SKM-1 treated with dmso at 0.1 percent for 144 hours (cell line): ENCODE results near the gene SPATA20.

ENCODE experiments used
- DNase-seq: peaks from one replicate; lab custom pipeline; 2025; ENCODE audit not compliant: unreplicated experiment; lab: John Stamatoyannopoulos, UW

The SPATA20 gene

DNA sequence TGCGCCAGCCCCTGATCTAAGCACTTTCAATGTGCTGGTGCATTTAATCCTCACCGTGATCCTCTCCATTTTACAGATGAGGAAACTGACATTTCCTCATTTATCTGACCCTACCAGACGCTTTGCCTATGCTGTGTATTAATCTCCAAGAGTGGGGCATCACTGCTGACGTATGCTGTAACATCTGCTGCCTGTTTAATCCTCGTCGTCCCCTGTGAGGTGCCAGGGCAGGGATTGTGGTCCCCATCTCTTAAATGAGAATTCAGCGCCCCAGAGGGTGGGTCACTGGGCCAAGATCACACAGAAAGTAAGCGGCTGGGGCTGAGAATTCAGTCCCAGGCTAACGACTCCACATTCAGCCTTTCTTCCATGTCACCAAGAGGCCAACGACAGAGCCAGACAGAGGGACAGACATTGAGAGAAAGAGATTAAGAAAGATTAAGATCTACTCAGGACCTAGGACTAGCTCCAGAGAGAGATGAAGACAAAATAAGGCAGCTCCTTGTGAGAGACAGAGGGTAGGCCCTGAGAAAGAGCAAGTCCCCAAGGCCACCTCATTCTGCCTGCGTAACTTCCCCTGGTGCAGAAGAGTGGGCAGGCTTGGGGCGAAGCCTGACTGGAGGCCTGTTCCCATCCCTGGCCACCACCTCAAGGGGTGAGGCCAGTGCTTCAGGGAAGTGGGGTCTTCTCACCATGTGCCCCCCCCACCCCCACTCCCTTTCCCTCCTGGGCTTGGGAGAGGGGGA lies 27.1 kb downstream of the SPATA20 start:
- DNase-seq = no peak

DNA sequence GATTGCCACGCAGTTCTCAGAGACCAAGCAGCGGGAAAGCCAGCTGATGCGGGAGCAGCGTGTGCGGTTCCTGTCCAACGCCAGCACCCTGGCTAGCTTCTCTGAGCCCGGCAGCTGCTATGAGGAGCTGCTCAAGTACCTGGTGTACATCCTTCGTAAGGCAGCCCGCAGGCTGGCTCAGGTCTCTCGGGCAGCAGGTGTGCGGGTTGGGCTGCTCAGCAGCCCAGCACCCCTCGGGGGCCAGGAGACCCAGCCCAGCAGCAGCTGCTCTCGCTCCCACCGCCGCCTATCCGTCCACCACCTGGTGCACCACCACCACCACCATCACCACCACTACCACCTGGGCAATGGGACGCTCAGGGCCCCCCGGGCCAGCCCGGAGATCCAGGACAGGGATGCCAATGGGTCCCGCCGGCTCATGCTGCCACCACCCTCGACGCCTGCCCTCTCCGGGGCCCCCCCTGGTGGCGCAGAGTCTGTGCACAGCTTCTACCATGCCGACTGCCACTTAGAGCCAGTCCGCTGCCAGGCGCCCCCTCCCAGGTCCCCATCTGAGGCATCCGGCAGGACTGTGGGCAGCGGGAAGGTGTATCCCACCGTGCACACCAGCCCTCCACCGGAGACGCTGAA lies 28.7 kb downstream of the SPATA20 start:
- DNase-seq = no peak

DNA sequence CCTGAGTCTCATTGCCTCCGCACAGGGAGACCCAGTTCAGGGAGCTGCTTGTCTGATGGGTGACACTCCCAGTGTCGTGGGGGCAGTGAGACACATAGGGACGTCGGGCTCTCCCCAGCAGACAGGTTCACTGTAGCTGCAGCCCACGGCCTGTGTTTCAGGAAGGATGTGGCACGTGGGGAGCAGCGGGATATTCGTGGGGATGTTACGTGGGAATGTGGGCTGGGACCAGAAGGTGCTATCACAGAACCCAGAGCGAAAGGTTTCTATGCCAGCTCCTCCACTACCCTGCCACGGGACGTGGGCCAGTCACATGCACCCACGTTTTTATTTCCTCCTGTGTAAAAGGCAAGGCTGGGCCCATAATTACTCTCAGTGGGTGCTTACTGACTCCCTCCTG lies 29.9 kb downstream of the SPATA20 start:
- no peak for DNase-seq

DNA sequence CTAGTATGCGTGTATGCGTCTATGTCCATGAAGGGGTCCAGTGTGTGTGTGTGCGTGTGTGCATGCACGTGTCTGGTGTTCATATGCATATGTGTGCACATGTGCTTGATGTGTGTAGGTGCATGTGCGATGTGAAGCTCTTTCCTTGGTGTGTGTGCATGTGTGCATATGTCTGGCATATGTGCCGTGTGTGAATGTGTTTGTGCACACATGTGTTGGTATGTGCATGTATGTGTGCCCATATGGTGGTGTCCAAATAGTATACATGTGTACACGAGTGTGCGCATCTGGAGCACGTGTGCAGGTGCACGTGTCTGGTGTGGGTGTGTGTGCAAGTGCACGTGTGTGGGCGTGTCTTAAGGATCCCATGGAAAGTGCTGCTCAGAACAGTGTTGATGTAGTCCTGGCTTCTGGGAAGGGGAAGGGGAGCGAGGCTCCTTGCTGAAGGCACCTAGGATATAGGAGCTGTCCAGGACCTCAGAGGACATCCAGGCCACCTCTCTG lies 30.5 kb downstream of the SPATA20 start:
- no peak for DNase-seq

DNA sequence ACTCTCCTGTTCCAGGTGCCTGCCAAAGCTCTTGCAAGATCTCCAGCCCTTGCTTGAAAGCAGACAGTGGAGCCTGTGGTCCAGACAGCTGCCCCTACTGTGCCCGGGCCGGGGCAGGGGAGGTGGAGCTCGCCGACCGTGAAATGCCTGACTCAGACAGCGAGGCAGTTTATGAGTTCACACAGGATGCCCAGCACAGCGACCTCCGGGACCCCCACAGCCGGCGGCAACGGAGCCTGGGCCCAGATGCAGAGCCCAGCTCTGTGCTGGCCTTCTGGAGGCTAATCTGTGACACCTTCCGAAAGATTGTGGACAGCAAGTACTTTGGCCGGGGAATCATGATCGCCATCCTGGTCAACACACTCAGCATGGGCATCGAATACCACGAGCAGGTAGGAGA lies 31.2 kb downstream of the SPATA20 start:
- DNase-seq = no peak

DNA sequence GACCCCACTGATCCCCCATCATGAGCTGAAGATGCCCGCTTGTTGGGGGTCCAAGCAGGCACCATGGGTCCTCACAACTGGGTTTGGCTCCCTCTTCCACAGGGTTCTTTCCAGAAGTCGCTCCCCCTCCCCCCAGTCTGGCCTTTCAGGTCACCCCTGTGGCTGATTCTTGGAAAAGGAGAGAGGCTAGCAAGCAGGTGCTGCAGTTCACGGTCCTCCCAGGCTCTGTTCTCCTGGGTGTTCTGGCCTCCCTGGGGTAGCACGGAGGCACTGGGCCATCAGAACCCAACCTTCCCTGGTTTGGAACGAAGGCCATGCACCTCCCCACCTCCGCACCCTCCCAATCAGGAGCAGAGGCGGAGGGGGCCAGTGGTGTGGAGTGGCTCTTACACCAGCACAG lies 32.4 kb downstream of the SPATA20 start:
- no peak for DNase-seq

DNA sequence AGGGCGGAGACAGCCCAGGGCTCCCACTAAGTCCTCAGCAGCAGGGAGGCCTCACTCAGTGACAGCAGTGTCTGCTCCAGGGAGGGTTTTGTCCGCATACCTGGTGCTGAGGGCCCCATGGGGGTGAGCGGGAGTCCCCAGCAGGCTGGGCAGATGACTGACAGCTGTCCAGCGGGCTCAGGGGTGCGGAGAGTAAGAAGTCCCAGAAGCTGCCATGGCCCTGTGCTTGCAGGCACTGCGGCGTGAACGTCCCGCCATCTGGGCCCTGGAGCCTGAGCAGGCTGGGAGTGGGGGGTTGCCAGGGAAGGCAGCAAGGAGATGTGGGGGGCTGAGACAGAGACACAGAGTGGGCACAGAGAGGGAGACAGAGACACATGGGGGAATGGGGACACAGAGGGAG lies 33.7 kb downstream of the SPATA20 start:
- DNase-seq = no peak

DNA sequence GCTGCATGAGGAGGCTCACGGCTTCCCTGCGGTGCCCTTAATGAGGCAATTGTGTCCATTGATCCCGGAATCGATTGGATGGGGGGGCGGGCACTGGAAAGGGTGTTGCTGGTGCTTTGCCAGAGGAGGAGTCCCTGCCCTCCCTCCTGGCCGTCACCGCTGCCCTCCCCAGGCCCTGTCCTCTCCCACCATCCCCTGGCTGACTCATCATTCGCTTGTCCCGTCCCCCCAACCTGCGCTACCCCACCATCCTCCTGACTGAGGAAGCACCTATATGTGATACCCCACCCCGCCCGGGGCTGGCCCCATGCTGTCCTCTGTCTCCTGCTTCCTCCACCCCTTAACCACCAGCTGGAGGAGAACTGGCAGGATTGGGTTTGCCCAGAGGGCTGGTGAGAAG lies 34.3 kb downstream of the SPATA20 start:
- DNase-seq = no peak

DNA sequence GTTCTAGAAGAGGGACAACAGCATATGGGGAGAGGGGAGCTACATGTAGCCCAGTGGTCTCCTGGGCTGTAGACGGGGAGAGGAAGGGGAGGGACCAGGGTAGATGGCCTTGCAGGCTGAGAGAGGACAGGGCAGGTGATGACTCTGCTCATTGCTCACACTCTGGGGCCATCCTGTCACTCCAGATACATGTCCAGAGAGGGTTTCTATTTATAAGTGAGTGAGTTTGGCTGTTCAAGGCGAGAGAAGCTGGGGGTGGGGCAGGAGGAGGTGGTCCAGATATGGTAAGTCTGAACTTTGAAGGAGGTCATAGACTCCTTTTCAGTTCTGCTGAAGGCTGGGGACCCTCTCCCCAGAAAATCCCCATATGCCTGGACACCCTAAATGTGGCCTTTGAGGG lies 35.8 kb downstream of the SPATA20 start:
- DNase-seq = no peak

DNA sequence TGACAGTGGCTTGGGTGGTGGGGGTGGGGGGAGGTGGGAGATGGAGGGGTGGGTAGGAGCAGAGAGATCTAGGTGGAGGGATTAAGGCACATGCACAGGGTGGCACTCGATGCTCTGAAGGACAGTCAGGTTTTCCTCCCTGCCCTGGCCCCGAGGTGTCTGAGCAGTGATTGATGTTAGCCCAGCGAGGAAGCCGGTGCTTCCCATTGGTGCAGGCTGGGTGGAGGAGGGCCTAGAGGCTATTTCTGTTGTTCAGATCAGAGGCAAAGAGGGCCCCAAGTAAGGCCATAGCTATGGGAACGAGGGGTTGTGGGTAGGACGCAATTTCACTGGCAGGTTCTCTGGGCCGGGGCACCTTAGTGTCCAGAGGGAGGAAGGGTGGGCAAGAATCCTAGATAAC lies 36.7 kb downstream of the SPATA20 start:
- DNase-seq = no peak

DNA sequence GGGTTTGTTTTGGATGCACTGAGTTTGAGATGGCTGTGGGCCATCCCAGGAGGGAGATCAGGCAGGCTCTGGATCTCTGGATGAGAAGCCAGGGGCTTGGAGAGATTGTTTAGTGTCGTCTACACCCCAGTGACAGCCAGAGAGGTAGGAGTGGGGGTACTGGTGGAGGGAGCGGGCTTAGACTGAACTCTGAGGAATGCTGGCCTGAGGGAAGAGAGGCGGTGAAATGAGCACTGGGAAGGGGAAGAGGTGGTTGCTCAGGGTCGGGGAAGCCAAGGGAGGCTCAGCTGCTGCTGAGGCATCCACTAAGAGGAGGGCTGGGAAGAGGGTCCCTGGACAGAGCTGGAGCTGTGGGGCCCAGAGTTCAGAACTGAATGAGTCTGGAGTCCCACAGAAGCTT lies 37.1 kb downstream of the SPATA20 start:
- no peak for DNase-seq

DNA sequence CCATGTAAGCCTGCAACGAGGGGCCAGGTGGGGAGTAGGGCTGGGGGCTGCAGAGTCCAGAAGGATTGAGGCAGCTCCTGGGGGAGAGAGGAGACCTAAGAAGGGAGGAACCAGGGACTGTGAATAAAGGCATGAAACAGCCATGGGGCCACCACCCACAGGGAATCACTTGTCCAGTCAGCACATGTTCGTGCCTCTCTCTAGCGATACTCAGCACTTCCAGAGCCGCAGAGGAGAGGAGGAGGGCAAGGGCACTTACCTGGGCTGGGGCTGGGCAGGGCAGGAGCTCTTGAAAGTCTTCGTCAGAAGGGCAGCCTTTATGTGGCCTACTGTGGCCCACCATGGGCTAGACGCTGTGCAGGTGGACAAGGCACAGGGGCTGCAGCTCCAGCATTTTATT lies 37.8 kb downstream of the SPATA20 start:
- no peak for DNase-seq

DNA sequence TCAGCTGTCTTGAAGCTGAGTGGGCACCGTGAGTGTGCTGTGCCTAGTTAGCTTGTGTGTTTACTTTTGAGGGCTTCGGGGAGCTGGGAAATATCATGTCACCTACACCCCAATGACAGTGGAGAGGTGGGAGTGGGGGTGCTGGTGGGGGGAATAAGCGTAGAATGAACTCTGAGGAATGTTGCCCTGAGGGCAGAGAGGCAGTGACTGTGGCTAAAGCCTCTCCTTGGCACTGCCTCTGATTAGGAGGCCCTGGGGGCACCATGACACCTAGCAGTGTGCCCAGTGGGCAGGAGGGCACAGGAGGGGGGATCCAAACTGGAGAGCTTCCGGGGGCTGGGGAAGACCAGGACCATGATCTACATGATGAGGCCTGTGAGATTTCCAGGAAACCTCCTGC lies 38.4 kb downstream of the SPATA20 start:
- DNase-seq = no peak

DNA sequence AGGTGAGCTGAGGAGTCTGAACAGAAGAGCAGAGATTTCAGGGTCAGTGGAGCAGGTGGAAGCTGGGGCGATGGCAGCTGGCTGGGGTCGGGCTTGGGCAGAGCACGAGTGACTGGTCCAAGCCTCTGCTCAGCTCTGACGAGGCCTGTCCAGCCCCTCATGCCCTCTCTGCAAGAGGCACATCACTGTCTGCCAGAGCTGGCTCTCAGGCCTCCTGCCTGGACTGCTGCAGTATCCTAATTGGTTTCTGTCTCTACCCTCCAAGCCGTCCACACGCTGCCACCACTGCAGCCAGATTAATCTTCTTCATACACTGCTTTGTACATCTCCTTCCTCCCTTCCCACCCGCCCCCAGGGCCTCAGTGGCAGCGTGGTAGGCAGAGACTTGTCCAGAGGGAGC lies 38.9 kb downstream of the SPATA20 start:
- no peak for DNase-seq

DNA sequence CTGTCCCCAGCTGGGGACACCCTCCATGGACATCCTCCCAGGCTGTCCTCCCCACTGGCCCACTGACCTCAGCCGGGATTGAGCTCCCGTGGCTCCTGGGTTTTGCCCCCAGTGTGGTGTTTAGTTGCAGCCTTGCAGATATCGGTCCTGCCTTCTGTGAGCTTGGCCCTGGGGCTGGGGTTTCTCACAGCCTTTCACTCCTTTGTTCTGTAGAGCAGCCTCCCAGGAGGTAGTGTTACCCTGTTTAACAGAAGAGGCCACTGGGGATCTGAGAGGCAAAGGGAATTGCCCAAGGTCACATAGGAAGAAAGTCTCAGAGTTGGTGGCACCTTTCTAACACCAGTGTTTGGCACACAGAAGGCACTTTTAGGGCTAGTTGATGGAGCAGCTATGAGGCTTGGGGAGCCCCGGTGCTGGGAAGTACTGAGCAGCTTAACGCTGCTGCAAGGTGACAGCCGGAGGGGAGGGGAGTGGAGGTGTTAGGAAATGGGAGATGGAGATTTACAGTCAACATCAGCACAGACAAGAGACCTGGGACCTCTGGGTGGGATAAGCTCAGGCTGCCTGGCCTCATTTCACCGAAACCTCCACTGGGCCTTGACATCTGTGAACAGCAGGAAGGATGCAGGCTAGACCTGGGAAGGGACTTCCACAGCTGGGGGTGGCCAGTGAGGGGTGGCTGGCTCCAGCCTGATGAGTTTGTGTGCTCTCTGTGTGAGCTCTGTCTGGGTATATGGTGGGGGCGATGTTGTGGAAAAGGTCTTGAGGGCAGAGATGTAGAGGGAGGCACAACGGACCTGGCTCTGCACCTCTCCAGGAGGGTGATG lies 39.7 kb downstream of the SPATA20 start:
- DNase-seq = no peak

DNA sequence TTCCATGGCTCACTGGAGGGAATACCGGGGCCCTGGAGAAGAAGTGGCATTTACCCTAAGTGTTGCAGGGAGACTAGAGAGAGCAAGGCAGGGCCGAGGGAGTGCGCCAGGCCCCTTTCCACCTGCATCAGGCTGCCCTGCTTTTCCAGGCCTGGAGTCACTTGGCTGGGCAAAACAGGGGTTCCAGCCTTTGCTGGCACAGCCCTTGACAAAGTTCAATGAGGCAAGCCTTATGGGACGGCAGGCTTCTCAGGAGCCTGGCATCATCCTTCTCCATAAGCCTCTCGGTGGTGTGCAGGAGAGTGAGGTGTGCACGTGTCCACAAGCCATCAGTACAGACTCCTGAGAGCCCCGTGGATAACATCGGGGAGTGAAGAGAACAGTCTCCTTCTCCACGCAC lies 40.6 kb downstream of the SPATA20 start:
- DNase-seq = no peak

DNA sequence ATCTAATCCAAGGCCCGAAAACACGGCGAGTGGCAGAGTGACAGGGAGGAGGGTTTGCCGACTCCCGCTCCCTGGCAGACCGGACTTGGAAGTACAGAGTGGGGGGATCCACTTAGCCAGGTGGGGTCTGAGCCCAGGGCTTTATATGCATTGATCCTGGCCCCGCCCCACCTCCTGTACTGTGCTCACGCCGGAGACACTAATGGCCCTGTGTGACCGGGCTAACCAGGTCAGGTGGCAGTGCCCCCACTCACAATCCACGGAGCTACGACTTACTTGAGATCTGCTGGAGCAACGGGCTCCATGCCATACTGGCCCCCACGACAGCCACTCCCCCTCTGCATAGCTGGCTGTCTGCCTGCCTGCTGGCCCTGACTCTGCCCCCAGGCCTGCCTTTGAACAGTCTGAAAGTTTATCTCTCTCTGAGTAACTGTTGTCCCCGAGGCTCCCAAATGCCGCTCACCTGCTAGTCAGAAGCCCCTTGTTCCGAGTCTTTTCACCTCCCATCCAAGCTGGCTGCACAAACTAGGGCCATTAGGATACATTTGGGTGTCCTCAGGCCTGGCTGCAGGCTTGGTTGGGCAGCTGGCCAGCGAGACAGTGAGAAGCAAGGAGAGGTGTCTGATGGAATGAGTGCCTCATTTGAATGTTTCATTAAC lies 41.5 kb downstream of the SPATA20 start:
- no peak for DNase-seq

DNA sequence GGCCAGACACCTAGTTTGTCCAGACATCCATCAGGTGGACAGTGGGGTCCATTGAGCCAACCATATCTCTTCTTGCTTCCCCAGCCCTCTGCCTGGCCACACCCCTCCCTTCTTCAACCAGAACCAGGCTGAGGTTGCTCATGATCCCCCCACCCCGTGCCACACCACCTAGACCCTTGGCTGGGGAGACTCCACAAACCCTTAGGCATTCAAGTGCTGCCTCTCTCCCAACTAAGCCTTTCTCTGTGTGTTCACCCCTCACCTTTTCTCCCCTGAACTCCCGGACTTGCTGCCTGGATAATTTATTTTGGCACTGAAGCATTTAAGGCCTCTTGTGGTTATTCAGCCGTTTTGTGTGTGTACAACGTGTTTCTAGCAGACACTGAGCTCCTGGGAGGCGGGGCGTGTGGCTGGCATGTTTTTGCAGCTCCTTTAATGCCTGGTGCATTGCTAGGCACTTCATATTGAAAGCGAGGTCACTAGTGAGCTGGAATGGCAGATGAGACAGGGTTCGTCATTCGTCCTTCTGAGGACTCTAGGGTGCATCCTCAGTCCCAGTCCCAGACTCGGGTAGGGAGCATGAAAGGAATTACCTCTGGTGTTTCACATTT lies 42.2 kb downstream of the SPATA20 start:
- DNase-seq = no peak

DNA sequence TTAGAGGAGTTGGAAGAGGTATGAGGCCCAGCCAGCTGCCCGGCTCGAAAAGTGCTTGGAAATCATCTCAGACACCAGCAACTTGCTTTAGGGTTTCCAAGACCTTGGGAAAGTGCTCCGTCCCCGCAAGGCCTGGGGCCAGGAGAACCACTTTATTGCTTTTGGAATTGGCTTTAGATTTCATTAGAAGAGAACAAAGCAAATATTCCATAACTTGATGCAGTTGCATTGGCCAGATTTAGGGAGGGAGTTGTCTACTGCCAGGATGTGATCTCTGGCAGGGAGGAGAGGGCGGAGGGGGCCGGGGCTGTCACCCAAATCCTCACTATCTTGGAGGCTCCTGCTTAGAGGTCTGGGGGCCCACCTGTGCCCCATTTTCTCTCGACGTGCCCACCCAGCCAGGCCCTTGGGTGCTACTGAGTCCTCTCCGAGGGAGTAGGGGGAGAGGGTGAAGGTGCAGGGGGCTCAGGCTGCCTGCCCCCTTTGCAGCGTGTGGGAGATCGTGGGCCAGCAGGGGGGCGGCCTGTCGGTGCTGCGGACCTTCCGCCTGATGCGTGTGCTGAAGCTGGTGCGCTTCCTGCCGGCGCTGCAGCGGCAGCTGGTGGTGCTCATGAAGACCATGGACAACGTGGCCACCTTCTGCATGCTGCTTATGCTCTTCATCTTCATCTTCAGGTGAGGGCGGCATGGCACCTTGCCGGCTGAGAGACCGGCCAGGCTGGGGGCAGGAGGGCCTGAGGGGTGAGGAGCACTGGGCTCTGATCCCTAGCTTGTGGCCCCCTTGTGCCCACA lies 44.2 kb downstream of the SPATA20 start:
- DNase-seq = no peak

DNA sequence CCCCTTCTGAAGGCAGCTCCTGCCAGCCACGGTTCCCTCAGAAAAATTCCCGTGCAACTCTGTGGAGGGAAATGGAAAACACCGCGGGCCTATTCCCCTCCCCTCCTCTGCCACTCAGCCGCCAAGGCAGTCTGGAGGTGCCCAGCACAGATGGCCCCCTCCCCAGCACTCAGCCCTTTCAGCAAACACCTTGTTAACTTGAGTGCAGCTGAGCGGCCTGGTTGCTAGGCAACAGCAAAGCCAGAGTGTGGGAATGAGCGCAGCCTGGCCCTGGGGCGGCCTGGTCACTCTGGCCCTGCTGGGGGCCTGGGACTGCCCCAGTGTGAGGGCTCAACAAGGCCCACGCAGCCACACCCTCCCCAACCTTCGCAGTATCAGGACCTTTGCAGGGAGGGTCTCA lies 46.3 kb downstream of the SPATA20 start:
- DNase-seq = no peak
